GM18502 (cell line): ENCODE results near the gene NT5DC3.

Source experiments
- ATAC-seq: cut with Tn5 transposase; IDR thresholded peaks from one replicate; pipeline ENCODE4 v1.9.1; 2021; ENCODE audit warnings: mild to moderate bottlenecking; ENCODE audit not compliant: unreplicated experiment, poor library complexity

Gene NT5DC3

GRCh38 chr12:103758310-103759089 lies 82.5 kb downstream of the NT5DC3 start:
- ATAC-seq = no peak

GRCh38 chr12:103757248-103757647 lies 83.8 kb downstream of the NT5DC3 start:
- no peak for ATAC-seq

- no peak for ATAC-seq
Observed at GRCh38 chr12:103756443-103756842, 84.6 kb downstream of the NT5DC3 start.

- ATAC-seq = no peak
Observed at GRCh38 chr12:103755425-103755824, 85.6 kb downstream of the NT5DC3 start.

GRCh38 chr12:103751600-103751999 lies 89.4 kb downstream of the NT5DC3 start:
- ATAC-seq = no peak

- no peak for ATAC-seq
Observed at GRCh38 chr12:103751171-103751570, 89.9 kb downstream of the NT5DC3 start.

GRCh38 chr12:103748875-103749274 lies 92.2 kb downstream of the NT5DC3 start:
- no peak for ATAC-seq

GRCh38 chr12:103748002-103748401 lies 93.0 kb downstream of the NT5DC3 start:
- no peak for ATAC-seq

GRCh38 chr12:103745962-103746361 lies 95.1 kb downstream of the NT5DC3 start:
- ATAC-seq = no peak

- no peak for ATAC-seq
Observed at GRCh38 chr12:103743788-103744187, 97.2 kb downstream of the NT5DC3 start.

GRCh38 chr12:103742349-103742932 lies 98.6 kb downstream of the NT5DC3 start:
- ATAC-seq = no peak

GRCh38 chr12:103737881-103738280 lies 103.2 kb downstream of the NT5DC3 start:
- no peak for ATAC-seq

GRCh38 chr12:103736572-103736971 lies 104.5 kb downstream of the NT5DC3 start:
- ATAC-seq = no peak

- no peak for ATAC-seq
Observed at GRCh38 chr12:103735291-103735690, 105.7 kb downstream of the NT5DC3 start.

GRCh38 chr12:103734863-103735262 lies 106.2 kb downstream of the NT5DC3 start:
- no peak for ATAC-seq

GRCh38 chr12:103731539-103731938 lies 109.5 kb downstream of the NT5DC3 start:
- no peak for ATAC-seq

GRCh38 chr12:103729499-103729898 lies 111.5 kb downstream of the NT5DC3 start:
- no peak for ATAC-seq

- no peak for ATAC-seq
Observed at GRCh38 chr12:103728323-103728722, 112.7 kb downstream of the NT5DC3 start.

GRCh38 chr12:103727638-103728037 lies 113.4 kb downstream of the NT5DC3 start:
- ATAC-seq = no peak

- ATAC-seq = no peak
Observed at GRCh38 chr12:103725398-103725797, 115.6 kb downstream of the NT5DC3 start.
